Stimulated activated CD4-positive, alpha-beta T cell treated with anti-CD3 and anti-CD28 coated beads, Interleukin-4, amount 100 ng/mL, for 24 hours (primary cell): ENCODE measurements around the gene GLYATL1B.
A peak's percentile ranks its signal among the peaks of the same experiment; 100 is the strongest.
"Not testable (repeated sequence)": the region's sequence is repeated elsewhere in the genome, so short reads cannot be mapped to it uniquely, and the experiment has no call there.

ENCODE experiments used
- DNase-seq: peaks from one replicate; pipeline ENCODE4 v3.0.0-alpha.2; 2020

Gene GLYATL1B, protein sequence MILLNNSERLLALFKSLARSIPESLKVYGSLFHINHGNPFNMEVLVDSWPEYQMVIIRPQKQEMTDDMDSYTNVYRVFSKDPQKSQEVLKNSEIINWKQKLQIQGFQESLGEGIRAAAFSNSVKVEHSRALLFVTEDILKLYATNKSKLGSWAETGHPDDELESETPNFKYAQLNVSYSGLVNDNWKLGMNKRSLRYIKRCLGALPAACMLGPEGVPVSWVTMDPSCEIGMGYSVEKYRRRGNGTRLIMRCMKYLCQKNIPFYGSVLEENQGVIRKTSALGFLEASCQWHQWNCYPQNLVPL

DNA sequence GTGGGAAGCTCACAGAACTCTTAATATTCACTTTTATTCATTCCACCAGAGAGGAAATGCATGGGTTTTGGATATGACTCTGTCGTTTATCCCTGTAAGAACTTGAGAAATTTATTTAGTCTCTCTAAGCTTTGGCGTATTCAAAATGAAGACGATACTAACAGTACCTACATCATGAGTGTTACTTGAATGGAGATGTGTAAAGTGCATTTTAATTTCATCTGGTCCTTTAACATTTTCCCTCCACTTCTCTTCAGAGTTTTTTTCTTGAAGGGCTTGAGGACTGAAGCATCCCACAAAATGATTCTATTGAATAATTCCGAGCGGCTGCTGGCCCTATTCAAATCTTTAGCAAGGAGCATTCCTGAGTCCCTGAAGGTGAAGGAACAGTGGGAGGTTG lies at the start of gene GLYATL1B:
Gene GLYATL1B, plus strand, starts transcription at position 301 of the 400 bp plus-strand sequence. Its CDS starts 0 bp downstream, at position 301.
- DNase-seq = not testable (repeated sequence)

DNA sequence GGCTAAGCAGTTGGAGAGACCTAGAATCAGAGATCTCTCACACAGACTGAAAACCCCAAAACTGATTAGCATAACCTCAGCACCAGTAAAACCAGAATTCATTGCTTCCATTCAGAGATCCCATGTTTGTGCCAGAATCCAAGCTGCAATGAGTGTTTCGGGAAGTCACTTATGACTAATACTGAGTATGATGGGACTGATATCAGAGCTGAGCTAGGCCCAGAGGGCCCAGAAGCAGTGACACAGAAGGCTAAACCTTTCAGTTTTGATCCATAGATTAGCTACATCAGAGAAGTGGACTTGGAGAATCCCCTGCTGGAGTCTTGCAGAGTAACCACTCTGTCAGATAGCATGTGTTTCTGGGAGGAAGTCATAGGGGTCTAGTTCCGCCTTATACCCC lies 49.6 kb upstream of the GLYATL1B start:
- not testable (repeated sequence) for DNase-seq

DNA sequence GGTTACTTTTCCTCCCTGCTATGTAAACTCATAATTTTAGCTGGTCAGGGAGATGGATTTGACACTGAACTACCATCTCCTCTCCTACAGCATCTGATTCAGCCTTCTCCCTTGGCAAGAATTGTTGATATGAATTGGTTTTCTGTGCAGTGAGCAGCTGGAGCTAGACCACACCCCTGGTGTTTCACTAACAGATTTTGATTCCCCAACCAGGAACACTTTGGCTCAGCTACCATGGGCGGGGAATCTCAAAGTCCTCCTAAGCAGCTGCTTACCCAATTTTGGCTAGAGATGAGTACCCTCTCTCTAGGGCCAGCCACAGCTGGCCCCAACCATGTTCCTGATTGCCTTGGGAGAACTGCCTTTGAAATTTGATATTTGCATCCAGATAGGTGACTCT lies 48.7 kb upstream of the GLYATL1B start:
- not testable (repeated sequence) for DNase-seq

DNA sequence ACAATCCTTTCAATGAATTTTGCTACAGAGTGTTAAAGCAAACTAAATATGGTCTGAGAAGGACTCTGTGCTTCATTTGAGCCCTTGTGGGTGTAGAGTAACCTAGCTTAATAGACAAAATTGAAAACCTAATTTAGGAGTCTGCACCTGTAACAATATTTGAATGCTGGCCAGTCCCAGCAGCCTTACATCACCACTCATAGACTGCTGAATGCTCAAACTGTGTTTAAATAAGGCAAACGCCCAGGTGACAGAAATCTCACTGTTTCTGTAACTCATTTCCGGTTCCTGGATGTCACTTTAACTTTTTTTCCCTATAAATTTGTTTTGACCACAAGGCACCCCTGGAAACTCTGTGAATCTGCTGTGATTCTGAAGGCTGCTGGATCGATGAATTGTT lies 45.5 kb upstream of the GLYATL1B start:
- DNase-seq = no peak

DNA sequence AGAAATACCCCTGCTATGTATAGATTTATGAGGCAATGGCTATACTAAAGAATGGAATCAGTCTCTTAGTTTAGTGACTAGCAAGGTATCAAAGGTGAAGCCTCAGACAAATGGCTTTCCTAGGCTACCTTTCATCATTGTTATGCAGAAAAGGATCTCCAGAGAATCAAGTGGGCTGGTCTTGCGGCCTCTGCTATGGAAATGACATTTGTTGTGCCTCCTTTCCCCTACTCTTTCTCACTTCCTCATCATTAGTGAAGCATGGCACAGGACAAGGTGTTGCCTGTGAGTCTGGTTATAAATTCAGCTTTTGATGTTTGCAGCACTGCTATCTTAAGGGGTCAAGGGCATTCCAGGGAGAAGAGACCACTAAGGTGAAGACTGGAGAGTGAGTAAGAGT lies 34.7 kb upstream of the GLYATL1B start:
- not testable (repeated sequence) for DNase-seq

DNA sequence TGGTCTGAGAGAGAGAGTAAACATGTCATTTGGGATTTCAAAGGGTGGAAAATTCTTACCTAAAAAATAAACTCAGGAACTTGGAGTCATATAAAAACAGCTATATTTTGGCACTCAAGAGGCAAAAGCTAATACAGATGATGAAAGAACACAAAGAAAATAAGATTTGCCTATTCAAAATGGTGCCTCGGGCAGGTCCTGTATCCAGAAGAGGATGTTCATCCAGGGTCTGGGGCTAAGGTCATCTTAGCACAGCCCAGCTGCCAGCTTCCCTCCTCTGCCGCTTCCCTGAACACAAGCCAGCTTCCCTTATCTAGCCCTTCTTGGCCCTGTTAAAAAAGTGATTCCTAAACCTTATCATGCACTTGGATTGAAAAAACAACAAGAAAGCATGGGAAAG lies 33.8 kb upstream of the GLYATL1B start:
- not testable (repeated sequence) for DNase-seq

DNA sequence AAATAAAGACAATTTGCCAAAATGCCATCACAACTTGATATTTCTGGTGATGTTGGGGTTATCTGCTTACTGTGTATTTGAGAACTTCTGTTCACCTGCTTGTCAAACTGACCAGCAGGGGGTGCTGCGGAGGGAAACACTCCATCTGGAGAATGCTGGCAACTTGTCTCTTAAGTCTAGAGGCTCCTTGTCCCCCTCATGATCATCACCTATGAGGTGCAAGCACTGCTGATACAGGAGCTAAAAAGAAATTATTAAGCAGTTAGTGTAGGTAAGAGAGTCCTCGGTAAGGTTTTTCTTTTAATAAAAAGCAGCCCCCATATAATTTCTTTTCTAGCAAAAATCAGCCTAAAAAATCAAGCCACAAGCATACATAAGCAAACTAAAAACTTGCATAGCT lies 32.7 kb upstream of the GLYATL1B start:
- peak; percentile 83 for DNase-seq

DNA sequence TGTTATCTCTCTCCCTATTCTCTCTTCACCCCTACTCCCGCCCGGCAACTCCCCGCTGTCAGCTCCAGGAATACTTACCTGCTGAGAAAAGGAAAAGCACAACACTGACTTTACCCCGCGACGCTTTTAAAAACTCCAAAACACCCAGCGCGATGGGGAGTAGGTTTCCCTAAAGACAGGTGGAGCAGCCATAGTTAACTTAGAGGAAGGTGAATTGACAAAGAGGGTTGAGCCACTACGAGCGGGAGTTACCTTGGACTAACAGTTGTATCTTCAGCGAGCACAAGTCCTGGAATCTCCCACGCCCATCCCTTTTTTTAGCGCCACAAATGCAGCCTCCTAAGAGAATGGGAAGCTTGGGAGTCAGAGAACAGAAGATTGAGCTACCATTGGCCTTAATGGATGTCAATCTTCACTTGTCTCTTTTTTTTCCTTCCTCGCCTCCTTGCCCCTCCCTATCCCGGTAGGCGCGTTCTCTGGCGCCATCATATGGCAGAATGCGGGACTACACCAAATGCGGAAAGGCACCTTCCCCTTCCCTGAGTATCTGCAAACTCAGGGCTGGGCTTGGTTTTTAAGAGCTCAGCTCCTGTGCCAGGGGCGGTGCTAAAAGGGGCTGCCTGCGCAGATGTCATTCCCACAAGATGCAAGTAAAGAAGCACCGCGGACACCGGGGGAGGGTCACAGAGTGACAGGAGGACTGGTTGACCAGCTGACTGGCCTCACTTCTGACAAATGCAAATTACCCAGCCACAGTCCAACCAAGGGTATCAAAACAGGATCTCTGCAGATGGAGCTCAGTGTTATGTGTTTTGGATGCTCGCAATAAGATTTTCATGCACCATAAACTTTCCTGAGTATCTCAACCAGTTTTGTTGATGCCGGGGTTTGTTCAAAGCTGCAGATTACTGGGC lies 27.7 kb upstream of the GLYATL1B start:
- peak; percentile 85 for DNase-seq

DNA sequence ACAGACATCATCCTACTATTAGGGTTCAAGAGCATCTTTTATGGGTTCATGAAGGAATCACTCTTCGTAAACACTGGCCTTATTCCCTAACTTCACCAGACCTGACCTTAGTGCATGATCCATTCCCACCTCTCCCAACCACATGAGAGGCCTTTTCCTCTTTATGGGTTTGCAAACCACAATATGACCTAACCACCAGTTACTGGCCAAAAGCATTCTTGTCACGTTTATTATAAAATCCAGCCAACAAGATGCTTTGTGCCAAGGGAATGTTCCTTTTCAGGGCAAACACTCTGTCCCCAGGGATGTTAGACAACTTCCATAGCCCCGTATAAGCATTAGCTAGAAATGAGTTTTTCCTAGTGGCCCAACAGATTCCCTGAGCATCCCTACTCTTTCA lies 26.0 kb upstream of the GLYATL1B start:
- not testable (repeated sequence) for DNase-seq

DNA sequence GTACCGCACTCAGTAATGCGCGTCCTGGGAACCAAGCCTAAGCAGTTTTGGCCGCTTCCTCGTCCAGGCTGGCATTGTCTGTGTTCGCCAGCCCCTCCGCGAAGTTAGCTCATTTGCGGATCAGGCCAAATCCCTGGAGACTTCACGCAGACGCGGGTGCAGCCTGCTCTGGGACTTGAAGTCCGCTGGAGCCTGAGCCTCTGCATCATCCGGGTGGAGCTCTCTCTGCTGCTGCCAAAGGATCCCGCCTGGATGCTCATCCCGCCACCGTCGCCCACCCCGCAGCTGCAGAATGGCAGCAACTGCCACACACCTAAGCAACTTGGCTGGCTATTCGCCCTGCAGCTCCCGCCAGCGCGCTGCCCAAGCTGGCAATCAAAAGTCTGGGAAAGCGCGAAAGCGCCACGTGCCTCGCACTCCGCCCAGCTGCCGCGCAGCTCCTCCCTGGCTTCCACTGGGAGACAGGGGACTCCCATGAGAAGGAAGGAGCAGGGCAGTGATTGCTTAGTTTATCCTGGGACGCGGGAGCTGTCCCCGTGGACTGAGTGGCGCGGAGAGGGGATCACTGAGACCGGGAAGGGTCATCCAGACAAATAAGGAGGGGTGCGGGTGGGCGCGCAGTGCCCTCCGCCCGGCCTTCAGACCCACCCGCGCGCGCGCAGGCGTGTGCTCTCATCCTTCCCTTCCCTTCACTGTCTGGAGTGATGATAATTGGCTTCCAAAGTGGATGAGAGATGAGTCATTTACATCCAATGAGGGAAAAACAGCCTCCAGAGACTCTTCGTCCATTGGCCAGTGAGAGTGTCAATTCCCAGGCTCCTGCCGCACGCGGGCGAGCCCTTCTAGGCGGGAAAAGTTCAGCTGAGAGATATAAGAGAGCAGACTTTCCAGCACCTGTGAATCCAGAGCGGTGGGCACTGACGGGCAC lies 23.2 kb upstream of the GLYATL1B start:
- no peak for DNase-seq

DNA sequence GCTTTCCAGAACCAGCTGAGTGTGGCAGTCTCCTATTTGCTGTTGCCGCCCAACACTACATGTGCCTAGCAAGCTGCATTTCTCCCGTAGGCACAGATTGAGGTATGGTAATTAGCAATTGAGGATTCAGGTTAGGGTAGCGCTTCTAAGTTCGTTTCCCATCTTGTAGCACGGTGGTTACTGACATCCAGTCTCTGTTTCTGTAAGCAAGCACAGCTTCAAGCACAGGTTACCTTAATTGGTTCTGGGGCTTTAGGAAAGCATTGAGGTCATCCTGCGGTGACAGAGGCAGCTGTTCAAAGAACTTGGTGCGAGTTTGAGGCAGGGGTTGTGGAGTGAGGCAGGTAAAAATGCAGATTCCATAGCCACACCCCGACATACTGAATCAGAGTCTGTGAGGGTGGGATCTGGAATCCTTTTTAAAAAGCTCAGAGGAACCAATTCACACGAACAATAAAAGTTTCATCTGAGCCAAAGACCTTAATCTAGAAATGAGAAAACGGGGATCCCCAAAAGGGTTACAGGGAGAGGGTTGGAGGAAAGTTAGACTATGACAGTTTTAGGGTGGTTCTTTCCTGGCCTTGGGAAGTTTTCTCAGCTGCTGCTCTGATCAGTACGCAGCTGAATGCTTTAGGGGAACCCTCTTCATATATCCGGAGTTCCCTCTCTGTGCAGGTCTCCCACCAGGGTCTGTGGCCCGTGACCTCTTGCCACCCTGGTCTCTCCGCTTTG lies 21.9 kb upstream of the GLYATL1B start:
- not testable (repeated sequence) for DNase-seq

DNA sequence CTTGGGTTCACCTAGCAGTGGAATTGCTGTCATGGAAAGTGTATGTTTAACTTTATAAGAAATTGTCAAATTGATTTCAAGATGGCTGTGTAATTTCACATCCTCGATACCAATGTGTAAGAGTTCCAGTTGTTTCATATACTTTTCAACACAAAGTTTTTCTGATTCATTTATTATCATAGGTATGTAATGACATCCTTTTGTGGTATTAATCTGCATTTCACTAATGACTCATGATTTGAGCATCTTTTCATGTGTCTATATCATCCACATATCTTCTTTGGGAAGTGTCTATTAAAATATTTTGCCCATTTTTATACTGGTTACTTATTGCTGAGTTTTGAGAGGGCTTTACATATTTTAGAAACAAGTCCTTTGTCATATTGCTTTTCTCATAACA lies 17.0 kb upstream of the GLYATL1B start:
- no peak for DNase-seq

DNA sequence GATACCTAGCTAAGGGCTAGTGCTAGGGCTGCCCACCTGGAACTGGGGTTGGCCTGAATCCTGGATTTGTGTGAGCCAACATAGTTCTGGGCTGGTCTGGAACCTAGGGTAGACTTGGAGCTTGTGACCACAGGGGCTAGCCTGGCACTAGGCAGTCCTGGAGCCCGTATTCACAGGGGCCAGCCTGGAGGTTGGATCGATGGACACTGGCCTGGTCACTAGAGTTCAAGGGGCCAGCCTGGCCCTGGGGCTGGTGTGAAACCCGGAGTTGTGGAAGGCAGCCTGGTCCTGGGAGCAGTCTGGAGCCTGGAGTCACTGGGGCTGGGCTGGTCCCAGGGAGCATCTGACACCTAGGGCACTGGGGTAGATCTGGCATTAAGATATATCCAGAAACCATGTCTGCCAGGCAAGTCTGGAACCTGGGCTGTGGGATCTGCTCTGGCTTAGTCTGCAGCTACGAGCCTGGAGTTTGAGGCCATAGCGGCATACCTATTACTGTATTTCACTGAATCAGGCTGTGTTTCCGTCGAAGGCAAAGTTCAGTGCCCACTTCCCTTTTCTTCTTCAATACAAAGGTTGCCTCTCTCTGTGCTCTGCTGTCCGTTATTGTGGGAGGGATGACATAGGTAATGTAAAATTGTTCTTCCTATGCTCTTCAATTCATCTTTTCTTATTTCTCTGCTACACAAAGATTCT lies 9.1 kb upstream of the GLYATL1B start:
- DNase-seq = no peak

DNA sequence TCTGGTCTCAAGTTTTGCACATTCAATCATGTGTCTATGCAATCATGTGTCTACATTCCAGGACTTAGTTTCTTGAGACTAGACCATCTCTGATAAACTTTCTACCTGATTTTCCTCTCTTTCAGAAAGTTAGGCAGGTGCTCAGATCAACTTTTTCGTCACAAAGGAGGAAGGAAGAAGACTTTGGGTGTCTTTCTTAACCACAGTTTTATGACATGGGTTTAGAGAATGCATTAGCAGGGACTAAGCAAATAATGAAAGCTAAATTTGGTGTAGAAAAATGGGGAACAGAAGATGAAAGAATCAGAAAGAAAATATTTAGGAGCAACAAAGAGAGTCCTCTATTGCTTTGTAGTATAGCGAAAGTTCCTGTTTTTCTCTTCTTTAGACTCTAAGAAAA lies 7.7 kb upstream of the GLYATL1B start:
- DNase-seq = no peak

DNA sequence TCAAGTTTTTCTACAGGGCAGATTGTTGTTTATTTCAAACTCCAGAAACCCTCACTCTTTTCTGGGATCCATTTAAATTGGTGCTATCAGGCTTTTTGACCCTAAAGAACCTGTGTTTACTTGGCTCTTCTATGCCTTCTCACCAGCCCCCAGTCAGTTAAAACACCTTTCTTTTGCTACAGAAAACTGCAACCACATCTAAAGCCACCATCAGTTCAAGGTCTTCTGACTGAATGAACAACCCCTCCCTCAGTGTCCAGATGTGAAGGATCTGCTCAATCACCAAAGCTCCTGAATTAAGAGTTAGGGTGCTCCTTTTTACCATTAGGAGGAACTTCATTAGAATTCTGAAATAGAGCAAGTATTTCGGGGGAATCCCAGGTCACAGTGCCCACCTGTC lies 7.0 kb upstream of the GLYATL1B start:
- DNase-seq = no peak

DNA sequence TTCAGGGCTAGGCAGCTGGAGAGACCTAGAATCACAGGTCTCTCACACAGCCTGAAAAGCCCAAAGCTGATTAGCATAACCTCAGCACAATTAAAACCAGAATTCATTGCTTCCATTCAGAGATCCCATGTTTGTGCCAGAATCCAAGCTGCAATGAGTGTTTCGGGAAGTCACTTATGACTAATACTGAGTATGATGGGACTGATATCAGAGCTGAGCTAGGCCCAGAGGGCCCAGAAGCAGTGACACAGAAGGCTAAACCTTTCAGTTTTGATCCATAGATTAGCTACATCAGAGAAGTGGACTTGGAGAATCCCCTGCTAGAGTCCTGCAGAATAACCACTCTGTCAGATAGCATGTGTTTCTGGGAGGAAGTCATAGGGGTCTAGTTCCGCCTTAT lies 5.7 kb upstream of the GLYATL1B start:
- not testable (repeated sequence) for DNase-seq

DNA sequence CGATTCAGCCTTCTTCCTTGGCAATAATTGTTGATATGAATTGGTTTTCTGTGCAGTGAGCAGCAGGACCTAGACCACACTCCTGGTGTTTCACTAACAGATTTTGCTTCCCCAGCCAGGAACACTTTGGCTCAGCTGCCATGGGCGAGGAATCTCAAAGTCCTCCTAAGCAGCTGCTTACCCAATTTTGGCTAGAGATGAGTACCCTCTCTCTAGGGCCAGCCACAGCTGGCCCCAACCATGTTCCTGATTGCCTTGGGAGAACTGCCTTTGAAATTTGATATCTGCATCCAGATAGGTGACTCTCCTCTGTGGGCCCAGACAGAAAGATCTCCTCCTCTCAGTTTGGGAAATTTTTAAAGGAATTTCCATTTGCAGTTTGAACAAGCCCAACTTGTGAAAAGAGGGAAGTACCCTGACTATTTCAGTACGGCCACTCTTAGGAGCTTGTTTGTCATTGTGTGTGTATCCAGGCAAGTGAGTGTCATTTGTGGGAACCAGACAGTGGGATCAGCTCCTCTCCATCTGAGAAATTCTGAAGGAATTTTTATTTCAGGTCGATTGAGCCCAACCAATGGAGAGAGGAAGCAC lies 4.6 kb upstream of the GLYATL1B start:
- not testable (repeated sequence) for DNase-seq

DNA sequence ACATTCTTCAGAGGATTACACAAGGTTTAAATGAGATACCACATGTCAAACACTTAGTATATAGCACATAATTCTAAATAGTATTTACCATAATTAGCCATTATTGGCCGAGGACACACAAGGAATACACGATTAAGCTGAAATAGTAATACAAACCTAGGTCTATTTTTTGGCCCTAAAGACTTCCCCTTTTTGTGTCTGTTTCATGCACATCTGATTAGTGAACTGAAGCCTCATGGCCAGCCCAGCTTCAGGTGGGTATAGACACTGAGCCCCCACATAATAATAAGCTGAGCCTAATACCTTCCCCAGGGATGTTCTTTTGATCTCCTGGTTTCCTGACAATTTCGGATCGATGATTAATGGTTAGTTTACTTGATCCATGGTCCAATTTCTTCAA lies 2.1 kb downstream of the GLYATL1B start:
- no peak for DNase-seq

DNA sequence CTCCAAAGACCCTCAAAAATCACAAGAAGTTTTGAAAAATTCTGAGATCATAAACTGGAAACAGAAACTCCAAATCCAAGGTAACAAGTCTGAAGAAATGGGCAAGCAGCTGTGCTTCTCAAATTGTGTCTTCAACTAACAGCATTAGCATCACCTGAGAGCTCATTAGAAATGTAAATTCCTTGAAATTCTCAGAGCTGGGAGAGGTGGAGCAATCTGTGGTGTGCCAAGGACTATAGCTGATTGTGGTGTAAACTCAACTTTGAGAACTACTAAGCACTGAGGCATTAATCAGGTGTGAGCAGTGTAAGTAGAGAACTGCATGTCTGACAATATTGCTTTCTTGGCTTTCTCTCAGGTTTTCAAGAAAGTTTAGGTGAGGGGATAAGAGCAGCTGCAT lies 7.5 kb downstream of the GLYATL1B start:
- DNase-seq = not testable (repeated sequence)

DNA sequence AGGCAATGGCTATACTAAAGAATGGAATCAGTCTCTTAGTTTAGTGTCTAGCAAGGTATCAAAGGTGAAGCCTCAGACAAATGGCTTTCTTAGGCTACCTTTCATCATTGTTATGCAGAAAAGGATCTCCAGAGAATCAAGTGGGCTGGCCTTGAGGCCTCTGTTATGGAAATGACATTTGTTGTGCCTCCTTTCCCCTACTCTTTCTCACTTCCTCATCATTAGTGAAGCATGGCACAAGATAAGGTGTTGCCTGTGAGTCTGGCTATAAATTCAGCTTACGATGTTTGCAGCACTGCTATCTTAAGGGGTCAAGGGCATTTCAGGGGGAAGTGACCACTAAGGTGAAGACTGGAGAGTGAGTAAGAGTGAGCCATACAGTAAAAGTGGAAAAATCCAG lies 9.1 kb downstream of the GLYATL1B start:
- not testable (repeated sequence) for DNase-seq

DNA sequence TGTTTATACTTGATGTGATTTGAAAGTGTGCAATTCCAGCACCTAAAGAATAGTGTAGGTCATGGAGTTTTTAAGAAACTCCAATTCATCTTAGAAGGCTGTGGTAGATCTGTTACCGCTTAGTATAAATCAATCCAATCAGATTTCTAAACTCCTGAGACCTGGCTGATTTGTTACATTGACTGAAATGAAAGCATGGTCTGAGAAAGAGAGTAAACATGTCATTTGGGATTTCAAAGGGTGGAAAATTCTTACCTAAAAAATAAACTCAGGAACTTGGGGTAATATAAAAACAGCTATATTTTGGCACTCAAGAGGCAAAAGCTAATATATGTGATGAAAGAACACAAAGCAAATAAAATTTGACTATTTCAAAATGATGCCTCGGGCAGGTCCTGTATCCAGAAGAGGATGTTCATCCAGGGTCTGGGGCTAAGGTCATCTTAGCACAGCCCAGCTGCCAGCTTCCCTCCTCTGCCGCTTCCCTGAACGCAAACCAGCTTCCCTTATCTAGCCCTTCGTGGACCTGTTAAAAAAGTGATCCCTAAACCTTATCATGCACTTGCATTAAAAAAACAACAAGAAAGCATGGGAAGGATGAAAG lies 10.0 kb downstream of the GLYATL1B start:
- not testable (repeated sequence) for DNase-seq
